ENCODE data around the gene SPINT1. TPM values are rescaled to one million over a fixed set of nuclear protein-coding genes. Genes with fewer than 3 reads are reported as not detected.

SPINT1 gene
- total and polyA plus RNA-seq, 2 experiments from 2014 or later: 197 to 252 TPM

- H4K20me1 ChIP-seq (ENCODE audit: insufficient read depth, poor library complexity, severe bottlenecking): no peaks in the 10 kb centered on the region
- H3K4me1 ChIP-seq (ENCODE audit: insufficient read depth): no peaks in the 10 kb centered on the region
- H3K4me2 ChIP-seq: no peak overlapping the region
- no peaks in the 10 kb centered on the region for H3K9me3 ChIP-seq (ENCODE audit: low read depth)
- TF ChIP-seq EZH2phosphoT487 (IDR thresholded peaks at IDR 0.05; ENCODE audit: low read depth, severe bottlenecking, unreplicated experiment) (no peak), EZH2 (IDR thresholded peaks at IDR 0.05; ENCODE audit: borderline replicate concordance) (no peak), CTCF (IDR thresholded peaks at IDR 0.05; ENCODE audit: poor library complexity) (no peak)
- H3K27me3 ChIP-seq: no peaks in the 10 kb centered on the region
- H3K79me2 ChIP-seq: peaks cover 8% of the 10 kb centered on the region
- H3K27ac ChIP-seq: no peak overlapping the region
- 97% methylated on average over 12 of the region's 12 CpGs for WGBS (ENCODE audit: low lambda C conversion rate, missing lambda C conversion rate)
- no peaks in the 10 kb centered on the region for H3K36me3 ChIP-seq (replicated peaks; ENCODE audit: insufficient read depth, low read depth)
- no peak overlapping the region for H2AFZ ChIP-seq
- no peak for DNase-seq (ENCODE audit: low spot score)
- H3K4me3 ChIP-seq: no peak overlapping the region
- H3K9me2 ChIP-seq (replicated peaks; ENCODE audit: insufficient read depth): no peaks in the 10 kb centered on the region
Measured at GRCh38 chr15:40812721-40813425, 31.0 kb upstream of the SPINT1 start.

- H3K9me2 ChIP-seq (replicated peaks; ENCODE audit: insufficient read depth): no peaks in the 10 kb centered on the region
- no peaks in the 10 kb centered on the region for H3K36me3 ChIP-seq (replicated peaks; ENCODE audit: insufficient read depth, low read depth)
- no peak for DNase-seq (ENCODE audit: low spot score)
- H3K27ac ChIP-seq: no peak overlapping the region
- no peaks in the 10 kb centered on the region for H3K9me3 ChIP-seq (ENCODE audit: low read depth)
- no peak overlapping the region for H3K4me3 ChIP-seq
- H4K20me1 ChIP-seq (ENCODE audit: insufficient read depth, poor library complexity, severe bottlenecking): no peaks in the 10 kb centered on the region
- no peaks in the 10 kb centered on the region for H3K4me1 ChIP-seq (ENCODE audit: insufficient read depth)
- no peak overlapping the region for H3K4me2 ChIP-seq
- no peaks in the 10 kb centered on the region for H3K79me2 ChIP-seq
- H3K27me3 ChIP-seq: no peaks in the 10 kb centered on the region
- WGBS (ENCODE audit: low lambda C conversion rate, missing lambda C conversion rate): 84% methylated on average over 4 of the region's 4 CpGs
- no peak overlapping the region for H2AFZ ChIP-seq
- TF ChIP-seq EZH2phosphoT487 (IDR thresholded peaks at IDR 0.05; ENCODE audit: low read depth, severe bottlenecking, unreplicated experiment) (no peak), EZH2 (IDR thresholded peaks at IDR 0.05; ENCODE audit: borderline replicate concordance) (no peak), CTCF (IDR thresholded peaks at IDR 0.05; ENCODE audit: poor library complexity) (no peak)
Measured at GRCh38 chr15:40815042-40815698, 28.7 kb upstream of the SPINT1 start.

GRCh38 chr15:40819048-40819447, 24.8 kb upstream of the SPINT1 start:
- Histone ChIP-seq H3K4me3 (no peak overlapping the region), H3K4me1 (ENCODE audit: insufficient read depth) (no peaks in the 10 kb centered on the region), H3K79me2 (no peaks in the 10 kb centered on the region), H2AFZ (no peak overlapping the region), H3K9me2 (replicated peaks; ENCODE audit: insufficient read depth) (no peaks in the 10 kb centered on the region), H3K4me2 (no peak overlapping the region), H3K9me3 (ENCODE audit: low read depth) (no peaks in the 10 kb centered on the region), H3K36me3 (replicated peaks; ENCODE audit: insufficient read depth, low read depth) (no peaks in the 10 kb centered on the region), H3K27ac (no peak overlapping the region), H4K20me1 (ENCODE audit: insufficient read depth, poor library complexity, severe bottlenecking) (no peaks in the 10 kb centered on the region), H3K27me3 (no peaks in the 10 kb centered on the region)
- WGBS (ENCODE audit: low lambda C conversion rate, missing lambda C conversion rate): 84% methylated on average over 7 of the region's 7 CpGs
- TF ChIP-seq EZH2phosphoT487 (IDR thresholded peaks at IDR 0.05; ENCODE audit: low read depth, severe bottlenecking, unreplicated experiment) (no peak), EZH2 (IDR thresholded peaks at IDR 0.05; ENCODE audit: borderline replicate concordance) (no peak), CTCF (IDR thresholded peaks at IDR 0.05; ENCODE audit: poor library complexity) (no peak)
- no peak for DNase-seq (ENCODE audit: low spot score)

All from hepatocyte (in vitro differentiated cells).